HCT116 (cell line): ENCODE data around the gene MLEC.

Experiments used
- CBX3 ChIP-seq: IDR thresholded peaks from 2 replicates; pipeline ENCODE4 v1.6.1; 2012; ENCODE audit warnings: low read depth
- CEBPB ChIP-seq: IDR thresholded peaks from 2 replicates; pipeline ENCODE4 v1.6.1; 2012; ENCODE audit warnings: low read depth
- CTCF ChIP-seq, 3 experiments: fragments of 200-600 bp in 1 of 3; sonication (generic) in 1 of 3; IDR thresholded peaks in 2 of 3; conservative IDR thresholded peaks in 1 of 3; 2 replicates each; pipeline ENCODE4 v1.5.1; 2012 to 2017; ENCODE audit warnings: low read depth in 2 of 3, low read length in 2 of 3, antibody characterized with exemption in 1 of 3, borderline replicate concordance in 1 of 3, control low read depth in 1 of 3, mild to moderate bottlenecking in 1 of 3, mixed read lengths in 1 of 3, mixed run types in 1 of 3, moderate library complexity in 1 of 3; ENCODE audit not compliant: insufficient read depth in 1 of 3
- EZH2 ChIP-seq: fragments of 200-600 bp; sonication (generic); IDR thresholded peaks from 2 replicates; pipeline ENCODE4 v1.6.1; 2017; ENCODE audit warnings: antibody characterized with exemption, mixed run types
- EZH2phosphoT487 ChIP-seq: fragments of 200-600 bp; IDR thresholded peaks from 2 replicates; pipeline ENCODE4 v1.6.1; 2018; ENCODE audit warnings: antibody characterized with exemption, borderline replicate concordance
- JUND ChIP-seq: IDR thresholded peaks from 2 replicates; pipeline ENCODE4 v1.6.1; 2012
- POLR2A ChIP-seq: IDR thresholded peaks from 2 replicates; pipeline ENCODE4 v1.7.0; 2011; ENCODE audit warnings: borderline replicate concordance; ENCODE audit not compliant: insufficient read depth, insufficient read length; ENCODE audit errors: extremely low read depth
- RAD21 ChIP-seq: IDR thresholded peaks from 2 replicates; pipeline ENCODE4 v1.6.1; 2012; ENCODE audit warnings: low read depth, mild to moderate bottlenecking
- SP1 ChIP-seq: IDR thresholded peaks from 2 replicates; pipeline ENCODE4 v1.6.1; 2012; ENCODE audit warnings: low read depth
- SRF ChIP-seq: IDR thresholded peaks from 2 replicates; pipeline ENCODE4 v1.6.1; 2012; ENCODE audit warnings: low read depth
- ZBTB33 ChIP-seq: IDR thresholded peaks from 2 replicates; pipeline ENCODE4 v1.6.1; 2011; ENCODE audit warnings: mild to moderate bottlenecking, low read length, moderate library complexity; ENCODE audit not compliant: insufficient replicate concordance; ENCODE audit errors: extremely low read depth
- ZFX ChIP-seq: fragments of 450-650 bp; IDR thresholded peaks from 2 replicates; pipeline ENCODE4 v1.6.1; 2017
- ZNF274 ChIP-seq: fragments of 200-500 bp; sonication (Bioruptor generic); IDR thresholded peaks from 2 replicates; pipeline ENCODE4 v1.6.1; 2014; ENCODE audit warnings: mild to moderate bottlenecking, low read depth, low read length, inconsistent platforms

GRCh38 chr12:120749256-120749655 lies 62.3 kb downstream of the MLEC start:
- TF ChIP-seq ZNF274 (no peak), EZH2 (no peak), CTCF (IDR thresholded peaks at IDR 0.05 in 2 of 3, conservative IDR thresholded peaks at IDR 0.05 in 1 of 3; ENCODE audit: borderline replicate concordance in 1 of 3, insufficient read depth in 1 of 3, low read depth in 2 of 3, low read length in 2 of 3) (no peak), SP1 (no peak), ZFX (no peak), JUND (no peak), POLR2A (no peak), CEBPB (no peak), EZH2phosphoT487 (no peak), SRF (no peak), ZBTB33 (no peak), RAD21 (no peak), CBX3 (no peak)
